Neural cell (in vitro differentiated cells): ENCODE results near the gene MYO3A. TPM values are rescaled to one million over a fixed set of nuclear protein-coding genes. Genes with fewer than 3 reads are reported as not detected.

Experiments
- H2AFZ ChIP-seq: fragments of 200-600, 300-800 bp; sonication (generic), shearing (Covaris generic); 2 replicates; pipeline ENCODE4 v1.6.0; 2014; ENCODE audit warnings: low read depth, mild to moderate bottlenecking, antibody characterized with exemption, low read length, moderate library complexity
- H3F3A ChIP-seq: fragments of 200-600 bp; shearing (Covaris generic); 2 replicates; pipeline ENCODE4 v1.6.1; 2016; ENCODE audit warnings: mild to moderate bottlenecking, moderate library complexity, mixed read lengths, antibody characterized with exemption, low read length; ENCODE audit not compliant: insufficient read depth, poor library complexity, severe bottlenecking
- H3K27ac ChIP-seq: fragments of 200-600, 300-800 bp; sonication (generic), shearing (Covaris generic); 2 replicates; pipeline ENCODE4 v1.5.1; 2014; ENCODE audit warnings: mild to moderate bottlenecking, low read length, moderate library complexity
- H3K27me3 ChIP-seq: fragments of 300-800, 200-600 bp; sonication (generic), shearing (Covaris generic); 2 replicates; pipeline ENCODE4 v1.6.0; 2014; ENCODE audit warnings: mild to moderate bottlenecking, low read depth, low read length, moderate library complexity; ENCODE audit not compliant: insufficient read depth
- H3K36me3 ChIP-seq: fragments of 300-800, 200-600 bp; sonication (generic), shearing (Covaris generic); 2 replicates; pipeline ENCODE4 v1.5.1; 2014; ENCODE audit warnings: mild to moderate bottlenecking, antibody characterized with exemption, low read length, moderate library complexity; ENCODE audit not compliant: insufficient read depth
- H3K4me2 ChIP-seq: fragments of 300-800, 200-600 bp; sonication (generic), shearing (Covaris generic); 2 replicates; pipeline ENCODE4 v1.6.0; 2014; ENCODE audit warnings: mild to moderate bottlenecking, low read length
- H3K4me3 ChIP-seq: fragments of 300-800, 200-600 bp; sonication (generic), shearing (Covaris generic); 2 replicates; pipeline ENCODE4 v1.5.1; 2014; ENCODE audit warnings: mild to moderate bottlenecking, low read length, moderate library complexity
- H3K79me2 ChIP-seq: fragments of 200-600 bp; shearing (Covaris generic); replicated peaks from 2 replicates; pipeline ENCODE4 v1.6.0; 2014; ENCODE audit warnings: mild to moderate bottlenecking, low read length, moderate library complexity; ENCODE audit not compliant: insufficient read depth
- H3K9ac ChIP-seq: fragments of 300-800, 200-600 bp; sonication (generic), shearing (Covaris generic); 2 replicates; pipeline ENCODE4 v1.6.1; 2016; ENCODE audit warnings: mild to moderate bottlenecking, low read length, mixed read lengths
- H3K9me2 ChIP-seq: fragments of 200-600 bp; shearing (Covaris generic); 2 replicates; pipeline ENCODE4 v1.6.1; 2016; ENCODE audit warnings: mild to moderate bottlenecking, low read length, mixed read lengths; ENCODE audit not compliant: insufficient read depth
- H3K9me3 ChIP-seq: fragments of 200-600, 300-800 bp; sonication (generic), shearing (Covaris generic); 2 replicates; pipeline ENCODE4 v1.6.1; 2016; ENCODE audit warnings: mild to moderate bottlenecking, mixed run types, low read length, moderate library complexity, mixed read lengths
- H4K20me1 ChIP-seq: fragments of 200-600 bp; shearing (Covaris generic); 2 replicates; pipeline ENCODE4 v1.6.1; 2016; ENCODE audit warnings: mild to moderate bottlenecking, mixed run types; ENCODE audit not compliant: insufficient read depth
- EP300 ChIP-seq: fragments of 450-650 bp; conservative IDR thresholded peaks from 2 replicates; pipeline ENCODE4 v1.6.1; 2014; ENCODE audit warnings: antibody characterized with exemption, mild to moderate bottlenecking, moderate library complexity; ENCODE audit not compliant: poor library complexity, severe bottlenecking
- EZH2 ChIP-seq: fragments of 200-600, 300-800 bp; shearing (Covaris generic), sonication (generic); IDR thresholded peaks from 2 replicates; pipeline ENCODE4 v1.6.1; 2014; ENCODE audit warnings: antibody characterized with exemption, low read length, borderline replicate concordance, mild to moderate bottlenecking; ENCODE audit not compliant: insufficient read depth, poor library complexity, severe bottlenecking
- MXI1 ChIP-seq: fragments of 450-650 bp; conservative IDR thresholded peaks from 2 replicates; pipeline ENCODE4 v1.6.1; 2014; ENCODE audit warnings: antibody characterized with exemption, mild to moderate bottlenecking; ENCODE audit not compliant: poor library complexity, severe bottlenecking
- POLR2AphosphoS5 ChIP-seq: IDR thresholded peaks from 2 replicates; pipeline ENCODE4 v1.6.1; 2012
- RAD21 ChIP-seq: fragments of 450-650 bp; conservative IDR thresholded peaks from 2 replicates; pipeline ENCODE4 v1.6.1; 2014; ENCODE audit warnings: antibody characterized with exemption, mild to moderate bottlenecking, moderate library complexity
- SMC3 ChIP-seq: fragments of 450-650 bp; conservative IDR thresholded peaks from 2 replicates; pipeline ENCODE4 v1.6.1; 2014; ENCODE audit warnings: antibody characterized with exemption, mild to moderate bottlenecking, moderate library complexity; ENCODE audit not compliant: poor library complexity
- TAF1 ChIP-seq: IDR thresholded peaks from 2 replicates; pipeline ENCODE4 v1.6.1; 2012; ENCODE audit warnings: low read depth
- polyA plus RNA-seq: library from polyadenylated mRNA; depleted of rRNA; stranded (reverse); fragments of >200 nt; gene quantifications from 2 replicates; pipeline ENCODE4 v1.2.3, GENCODE V29; 2014
- TF ChIP-seq, protein P1 (sequence below): IDR thresholded peaks from 2 replicates; pipeline ENCODE4 v1.6.1; 2012; ENCODE audit warnings: borderline replicate concordance
- TF ChIP-seq, protein P2 (sequence below): fragments of 450-650 bp; IDR thresholded peaks from 2 replicates; pipeline ENCODE4 v1.5.1; 2014; ENCODE audit warnings: antibody characterized with exemption, mild to moderate bottlenecking, moderate library complexity; ENCODE audit not compliant: poor library complexity, severe bottlenecking

The MYO3A gene
- polyA plus RNA-seq, 1 donor from 2014 or later: 4.1 TPM

DNA sequence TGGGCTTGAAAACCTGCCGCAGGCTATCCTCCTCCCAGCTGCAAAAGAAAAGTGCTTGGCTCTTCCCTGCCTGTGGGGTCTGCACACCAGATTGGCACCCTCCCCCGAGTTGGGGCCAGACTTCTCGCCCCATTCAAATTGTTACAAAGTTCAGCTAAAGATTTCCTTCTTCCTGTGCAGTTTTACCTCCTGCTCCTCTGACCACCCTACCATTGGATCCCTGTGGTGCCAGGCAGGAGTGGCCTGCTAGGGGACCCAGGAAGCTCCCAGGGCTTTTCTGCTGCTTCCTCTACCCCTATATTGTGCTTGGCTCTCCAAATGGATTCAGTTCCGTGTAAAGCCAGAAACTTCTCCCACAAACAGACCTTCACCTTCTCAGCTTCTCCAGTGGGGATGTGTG lies 147.4 kb downstream of the MYO3A start:
- H3K9me3 ChIP-seq: no peaks in the 10 kb centered on the region
- H3K4me2 ChIP-seq: no peak overlapping the region
- no peaks in the 10 kb centered on the region for H3F3A ChIP-seq
- no peak for TF ChIP-seq RAD21
- no peaks in the 10 kb centered on the region for H3K9me2 ChIP-seq
- H3K4me3 ChIP-seq: no peak overlapping the region
- H3K27ac ChIP-seq: no peak overlapping the region
- H3K36me3 ChIP-seq: no peaks in the 10 kb centered on the region
- no peak overlapping the region for H2AFZ ChIP-seq
- no peaks in the 10 kb centered on the region for H3K27me3 ChIP-seq
- no peaks in the 10 kb centered on the region for H4K20me1 ChIP-seq
- H3K9ac ChIP-seq: no peak overlapping the region
- no peaks in the 10 kb centered on the region for H3K79me2 ChIP-seq

DNA sequence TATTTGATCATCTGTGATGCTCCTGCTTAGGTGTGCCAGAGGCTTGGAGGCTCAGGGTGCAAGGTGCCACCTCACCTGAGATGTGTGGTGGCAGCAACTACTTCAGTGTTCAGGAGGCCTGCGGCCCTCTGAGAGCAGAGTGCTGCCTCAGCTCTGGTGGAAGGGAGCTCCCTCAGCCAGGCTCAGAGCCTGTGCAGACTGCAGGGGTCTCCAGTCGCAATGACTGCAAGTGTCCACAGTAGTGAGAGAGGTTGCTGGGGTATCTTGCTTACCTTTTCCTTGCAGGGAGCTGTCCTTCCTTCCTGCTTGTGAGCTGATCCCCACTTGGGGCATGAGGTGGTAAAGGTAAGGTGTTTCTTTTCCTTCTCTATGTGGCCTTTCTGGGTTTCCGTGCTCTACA lies 151.5 kb downstream of the MYO3A start:
- Histone ChIP-seq H3K36me3 (no peaks in the 10 kb centered on the region), H3K27me3 (no peaks in the 10 kb centered on the region), H3K4me2 (no peak overlapping the region), H3K9me2 (no peaks in the 10 kb centered on the region), H3F3A (no peaks in the 10 kb centered on the region), H3K27ac (no peak overlapping the region), H3K4me3 (no peak overlapping the region), H3K9me3 (no peaks in the 10 kb centered on the region), H4K20me1 (no peaks in the 10 kb centered on the region), H3K9ac (no peak overlapping the region), H3K79me2 (no peaks in the 10 kb centered on the region), H2AFZ (no peak overlapping the region)
- no peak for TF ChIP-seq EZH2
- TF ChIP-seq POLR2AphosphoS5: no peak
- TF ChIP-seq SMC3: no peak
- TF ChIP-seq, protein P1, sequence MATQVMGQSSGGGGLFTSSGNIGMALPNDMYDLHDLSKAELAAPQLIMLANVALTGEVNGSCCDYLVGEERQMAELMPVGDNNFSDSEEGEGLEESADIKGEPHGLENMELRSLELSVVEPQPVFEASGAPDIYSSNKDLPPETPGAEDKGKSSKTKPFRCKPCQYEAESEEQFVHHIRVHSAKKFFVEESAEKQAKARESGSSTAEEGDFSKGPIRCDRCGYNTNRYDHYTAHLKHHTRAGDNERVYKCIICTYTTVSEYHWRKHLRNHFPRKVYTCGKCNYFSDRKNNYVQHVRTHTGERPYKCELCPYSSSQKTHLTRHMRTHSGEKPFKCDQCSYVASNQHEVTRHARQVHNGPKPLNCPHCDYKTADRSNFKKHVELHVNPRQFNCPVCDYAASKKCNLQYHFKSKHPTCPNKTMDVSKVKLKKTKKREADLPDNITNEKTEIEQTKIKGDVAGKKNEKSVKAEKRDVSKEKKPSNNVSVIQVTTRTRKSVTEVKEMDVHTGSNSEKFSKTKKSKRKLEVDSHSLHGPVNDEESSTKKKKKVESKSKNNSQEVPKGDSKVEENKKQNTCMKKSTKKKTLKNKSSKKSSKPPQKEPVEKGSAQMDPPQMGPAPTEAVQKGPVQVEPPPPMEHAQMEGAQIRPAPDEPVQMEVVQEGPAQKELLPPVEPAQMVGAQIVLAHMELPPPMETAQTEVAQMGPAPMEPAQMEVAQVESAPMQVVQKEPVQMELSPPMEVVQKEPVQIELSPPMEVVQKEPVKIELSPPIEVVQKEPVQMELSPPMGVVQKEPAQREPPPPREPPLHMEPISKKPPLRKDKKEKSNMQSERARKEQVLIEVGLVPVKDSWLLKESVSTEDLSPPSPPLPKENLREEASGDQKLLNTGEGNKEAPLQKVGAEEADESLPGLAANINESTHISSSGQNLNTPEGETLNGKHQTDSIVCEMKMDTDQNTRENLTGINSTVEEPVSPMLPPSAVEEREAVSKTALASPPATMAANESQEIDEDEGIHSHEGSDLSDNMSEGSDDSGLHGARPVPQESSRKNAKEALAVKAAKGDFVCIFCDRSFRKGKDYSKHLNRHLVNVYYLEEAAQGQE: no peak
- no peak for TF ChIP-seq TAF1
- TF ChIP-seq, protein P2, sequence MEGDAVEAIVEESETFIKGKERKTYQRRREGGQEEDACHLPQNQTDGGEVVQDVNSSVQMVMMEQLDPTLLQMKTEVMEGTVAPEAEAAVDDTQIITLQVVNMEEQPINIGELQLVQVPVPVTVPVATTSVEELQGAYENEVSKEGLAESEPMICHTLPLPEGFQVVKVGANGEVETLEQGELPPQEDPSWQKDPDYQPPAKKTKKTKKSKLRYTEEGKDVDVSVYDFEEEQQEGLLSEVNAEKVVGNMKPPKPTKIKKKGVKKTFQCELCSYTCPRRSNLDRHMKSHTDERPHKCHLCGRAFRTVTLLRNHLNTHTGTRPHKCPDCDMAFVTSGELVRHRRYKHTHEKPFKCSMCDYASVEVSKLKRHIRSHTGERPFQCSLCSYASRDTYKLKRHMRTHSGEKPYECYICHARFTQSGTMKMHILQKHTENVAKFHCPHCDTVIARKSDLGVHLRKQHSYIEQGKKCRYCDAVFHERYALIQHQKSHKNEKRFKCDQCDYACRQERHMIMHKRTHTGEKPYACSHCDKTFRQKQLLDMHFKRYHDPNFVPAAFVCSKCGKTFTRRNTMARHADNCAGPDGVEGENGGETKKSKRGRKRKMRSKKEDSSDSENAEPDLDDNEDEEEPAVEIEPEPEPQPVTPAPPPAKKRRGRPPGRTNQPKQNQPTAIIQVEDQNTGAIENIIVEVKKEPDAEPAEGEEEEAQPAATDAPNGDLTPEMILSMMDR: no peak
- TF ChIP-seq EP300: no peak
- TF ChIP-seq MXI1: no peak
- no peak for TF ChIP-seq RAD21

DNA sequence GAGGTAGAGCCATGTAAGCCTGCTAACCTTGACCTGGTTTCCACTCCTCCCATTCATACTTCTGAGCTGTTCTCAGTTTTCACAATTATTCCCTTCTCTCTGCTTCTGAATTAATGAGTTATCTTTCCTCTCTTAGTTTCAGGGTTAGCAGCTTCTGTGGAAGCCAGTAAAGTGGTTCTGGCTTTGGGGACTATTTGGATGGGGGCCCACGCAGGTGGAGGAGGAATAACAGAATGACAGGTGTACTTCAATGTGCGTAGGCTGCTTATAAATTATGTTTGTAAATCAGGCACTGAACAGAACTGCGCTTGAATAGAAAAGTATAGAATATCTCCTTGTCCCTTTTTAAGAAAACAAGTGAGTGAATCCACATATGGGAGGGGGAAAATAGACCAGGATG lies 153.6 kb downstream of the MYO3A start:
- no peaks in the 10 kb centered on the region for H3K79me2 ChIP-seq
- H3K27ac ChIP-seq: no peak overlapping the region
- H2AFZ ChIP-seq: no peak overlapping the region
- no peaks in the 10 kb centered on the region for H3K27me3 ChIP-seq
- H3K9me3 ChIP-seq: no peaks in the 10 kb centered on the region
- H3K9ac ChIP-seq: no peak overlapping the region
- no peaks in the 10 kb centered on the region for H3F3A ChIP-seq
- no peak overlapping the region for H3K4me2 ChIP-seq
- no peak for TF ChIP-seq POLR2AphosphoS5
- TF ChIP-seq, protein P2: no peak
- no peak for TF ChIP-seq TAF1
- no peak for TF ChIP-seq SMC3
- H3K9me2 ChIP-seq: no peaks in the 10 kb centered on the region
- H4K20me1 ChIP-seq: no peaks in the 10 kb centered on the region
- H3K36me3 ChIP-seq: no peaks in the 10 kb centered on the region
- H3K4me3 ChIP-seq: no peak overlapping the region
